H7 (cell line): ENCODE results near the gene EXOG. TPM values are rescaled to one million over a fixed set of nuclear protein-coding genes. Genes with fewer than 3 reads are reported as not detected.
A peak's percentile ranks its signal among the peaks of the same experiment; 100 is the strongest.

Experiments
- DNase-seq: peaks from one replicate; pipeline ENCODE4 v3.0.0; 2012
- H3K27me3 ChIP-seq: 2 replicates; pipeline ENCODE4 v1.6.0; 2011; ENCODE audit warnings: mild to moderate bottlenecking, low read length; ENCODE audit not compliant: control insufficient read depth, insufficient read depth
- H3K36me3 ChIP-seq: replicated peaks from 2 replicates; pipeline ENCODE4 v1.5.1; 2011; ENCODE audit warnings: low read length; ENCODE audit not compliant: control insufficient read depth, insufficient read depth
- H3K4me3 ChIP-seq: 2 replicates; pipeline ENCODE4 v1.5.1; 2011; ENCODE audit warnings: low read depth, mild to moderate bottlenecking, control low read depth, low read length, moderate library complexity; ENCODE audit not compliant: insufficient read depth
- total RNA-seq: library from RNA; depleted of rRNA; stranded (reverse); fragments of >200 nt; shearing (Covaris generic); gene quantifications from 2 replicates; pipeline ENCODE4 v1.2.3, GENCODE V29; 2014

The EXOG gene
- total RNA-seq, 1 experiment from 2014 or later, result 3.5 TPM

DNA sequence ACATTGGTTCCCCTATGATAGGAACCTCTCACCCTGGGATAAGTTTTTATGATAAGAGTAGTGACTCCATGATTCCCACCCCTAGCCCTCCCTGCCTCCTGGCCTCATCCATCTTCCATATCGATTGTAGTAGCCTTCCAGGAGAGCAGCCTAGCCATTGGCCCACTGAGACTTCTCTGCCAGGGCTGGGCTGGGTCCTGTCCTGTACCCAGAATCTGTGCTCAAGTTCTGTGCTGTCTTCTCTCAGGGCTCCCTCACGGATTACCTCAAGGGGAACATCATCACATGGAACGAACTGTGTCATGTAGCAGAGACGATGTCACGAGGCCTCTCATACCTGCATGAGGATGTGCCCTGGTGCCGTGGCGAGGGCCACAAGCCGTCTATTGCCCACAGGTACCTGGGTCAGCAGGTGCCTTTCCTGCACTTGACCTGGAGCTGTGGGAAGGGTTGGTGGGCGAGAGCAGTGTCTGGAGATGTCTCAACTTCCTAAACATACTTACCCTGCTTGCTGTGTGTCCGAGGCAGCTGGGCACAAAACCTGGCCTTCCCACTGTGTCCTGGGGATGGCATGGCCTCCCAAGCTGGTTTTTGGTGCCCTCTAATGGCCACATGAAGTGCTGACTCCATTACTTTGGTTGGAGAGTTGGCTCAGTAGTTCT, 16.6 kb upstream of the EXOG start:
- Histone ChIP-seq H3K36me3 (peaks cover 45% of the 10 kb centered on the region), H3K27me3 (no peaks in the 10 kb centered on the region), H3K4me3 (no peak overlapping the region)
- peak; percentile 85 for DNase-seq

DNA sequence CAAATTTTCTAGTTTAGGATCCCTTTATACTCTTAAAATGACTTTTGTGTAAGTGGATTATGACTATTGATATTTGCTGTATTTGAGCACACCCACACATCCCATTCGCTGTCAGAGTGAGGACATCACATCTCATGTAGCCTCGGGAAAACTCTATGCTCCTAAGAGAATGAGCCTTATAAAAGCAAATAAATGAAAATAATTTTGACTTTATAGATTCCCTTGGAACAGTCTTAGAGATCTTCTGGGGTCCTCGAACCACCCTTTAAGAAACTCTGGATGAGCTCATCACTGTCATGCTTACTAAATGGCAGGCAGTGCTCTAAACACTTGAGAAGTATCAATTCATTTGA, 16.1 kb upstream of the EXOG start:
- Histone ChIP-seq H3K36me3 (peaks cover 45% of the 10 kb centered on the region), H3K4me3 (no peak overlapping the region), H3K27me3 (no peaks in the 10 kb centered on the region)
- DNase-seq, result no peak

DNA sequence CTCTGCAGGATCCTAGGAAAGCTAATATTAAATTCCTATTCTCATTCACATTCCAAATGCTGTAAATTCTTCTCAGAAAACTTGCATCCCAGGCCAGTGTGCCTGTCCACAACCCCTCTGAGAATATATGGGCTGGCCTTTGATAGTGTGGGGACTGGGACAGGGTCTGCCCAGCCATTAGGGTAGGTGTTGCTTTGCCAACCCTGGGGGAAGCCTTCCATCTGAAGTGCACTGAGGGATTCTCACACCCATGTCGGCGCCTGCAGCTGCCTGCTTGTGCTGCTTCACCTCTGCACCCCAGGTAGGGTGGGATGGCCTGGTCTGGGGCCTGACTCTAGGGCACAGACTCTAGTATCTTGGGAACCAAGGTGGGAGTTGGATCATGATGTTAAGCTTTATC, 15.2 kb upstream of the EXOG start:
- H3K36me3 ChIP-seq, result peaks cover 46% of the 10 kb centered on the region

DNA sequence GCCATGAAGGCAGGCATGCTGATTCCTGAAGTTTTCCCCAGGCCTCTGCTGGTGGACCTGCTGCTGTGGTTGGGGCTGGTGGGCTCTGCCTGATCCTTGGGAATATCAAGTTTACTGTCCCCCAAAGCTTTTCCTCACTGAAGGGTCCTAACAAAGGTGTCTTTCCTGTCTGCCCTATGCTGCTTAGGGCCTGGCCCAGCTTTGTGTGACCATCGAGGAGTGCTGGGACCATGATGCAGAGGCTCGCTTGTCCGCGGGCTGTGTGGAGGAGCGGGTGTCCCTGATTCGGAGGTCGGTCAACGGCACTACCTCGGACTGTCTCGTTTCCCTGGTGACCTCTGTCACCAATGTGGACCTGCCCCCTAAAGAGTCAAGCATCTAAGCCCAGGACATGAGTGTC, 13.2 kb upstream of the EXOG start:
- Histone ChIP-seq H3K4me3 (no peak overlapping the region), H3K36me3 (peaks cover 45% of the 10 kb centered on the region), H3K27me3 (no peaks in the 10 kb centered on the region)
- DNase-seq, result no peak

More for the DNA sequence above, 15.2 kb upstream of the EXOG start:
- no peak for DNase-seq
- H3K27me3 ChIP-seq, result no peaks in the 10 kb centered on the region
- no peak overlapping the region for H3K4me3 ChIP-seq

DNA sequence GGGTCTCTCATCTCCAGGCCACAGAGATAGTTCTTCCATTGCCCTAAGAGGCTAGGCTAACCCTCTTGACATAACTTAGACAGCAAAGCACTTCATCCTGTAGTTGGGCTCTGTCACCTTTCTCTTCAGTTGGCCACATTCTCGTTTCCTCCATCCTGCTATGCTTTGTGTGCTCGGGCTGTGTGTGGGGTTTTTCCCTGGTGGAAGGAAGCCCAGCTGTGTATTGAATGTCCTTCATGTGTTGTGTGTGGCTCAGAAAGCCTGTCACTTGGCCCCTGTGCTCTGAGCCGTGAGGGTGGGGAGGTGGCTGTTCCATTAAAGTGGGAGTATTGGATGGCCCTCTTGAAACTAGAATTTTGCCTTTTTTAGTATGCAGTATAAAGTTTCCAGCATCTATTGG, 8.8 kb upstream of the EXOG start:
- no peak for DNase-seq
- Histone ChIP-seq H3K27me3 (no peaks in the 10 kb centered on the region), H3K36me3 (peaks cover 15% of the 10 kb centered on the region), H3K4me3 (no peak overlapping the region)

DNA sequence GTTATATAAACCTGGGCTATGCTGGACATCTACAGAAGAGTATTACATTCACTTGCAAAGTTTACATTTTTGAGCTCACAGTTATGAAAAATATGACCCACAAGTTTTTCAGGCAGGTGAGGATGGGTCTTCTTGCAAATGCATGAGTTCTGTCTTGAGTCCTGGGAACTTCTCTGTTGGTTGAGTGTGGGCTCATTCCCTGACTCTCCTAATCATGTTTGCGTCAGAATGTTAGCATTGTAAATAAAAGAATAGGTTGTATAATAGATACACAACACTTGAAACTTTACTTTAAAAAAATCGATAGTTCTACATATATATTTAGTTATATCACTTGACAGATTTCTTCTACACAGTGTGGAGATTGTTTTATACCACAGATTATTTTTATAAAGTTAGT, 7.2 kb upstream of the EXOG start:
- DNase-seq, result no peak
- no peak overlapping the region for H3K4me3 ChIP-seq
- peaks cover 4% of the 10 kb centered on the region for H3K36me3 ChIP-seq
- no peaks in the 10 kb centered on the region for H3K27me3 ChIP-seq

DNA sequence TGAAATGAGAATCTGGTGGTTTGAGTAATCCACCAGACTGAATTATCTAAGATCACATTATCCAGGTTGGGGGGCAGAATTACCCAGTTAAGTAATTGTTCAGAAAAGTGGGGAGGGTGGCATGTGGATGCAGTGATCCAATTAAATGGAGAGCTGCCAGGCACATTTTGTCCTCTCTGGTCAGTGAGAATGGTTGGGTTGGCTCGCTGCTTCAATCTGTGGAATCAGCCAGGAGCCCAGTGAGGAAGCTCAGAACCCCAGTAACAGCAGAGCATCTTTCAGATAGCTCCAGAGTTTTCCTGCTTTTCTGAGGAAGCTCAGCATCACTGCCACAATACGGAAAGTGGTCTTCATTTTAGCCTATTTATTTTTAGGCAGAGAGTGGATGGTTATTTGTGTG, 6.4 kb upstream of the EXOG start:
- no peak for DNase-seq
- Histone ChIP-seq H3K4me3 (no peak overlapping the region), H3K36me3 (peaks cover 3% of the 10 kb centered on the region), H3K27me3 (no peaks in the 10 kb centered on the region)

DNA sequence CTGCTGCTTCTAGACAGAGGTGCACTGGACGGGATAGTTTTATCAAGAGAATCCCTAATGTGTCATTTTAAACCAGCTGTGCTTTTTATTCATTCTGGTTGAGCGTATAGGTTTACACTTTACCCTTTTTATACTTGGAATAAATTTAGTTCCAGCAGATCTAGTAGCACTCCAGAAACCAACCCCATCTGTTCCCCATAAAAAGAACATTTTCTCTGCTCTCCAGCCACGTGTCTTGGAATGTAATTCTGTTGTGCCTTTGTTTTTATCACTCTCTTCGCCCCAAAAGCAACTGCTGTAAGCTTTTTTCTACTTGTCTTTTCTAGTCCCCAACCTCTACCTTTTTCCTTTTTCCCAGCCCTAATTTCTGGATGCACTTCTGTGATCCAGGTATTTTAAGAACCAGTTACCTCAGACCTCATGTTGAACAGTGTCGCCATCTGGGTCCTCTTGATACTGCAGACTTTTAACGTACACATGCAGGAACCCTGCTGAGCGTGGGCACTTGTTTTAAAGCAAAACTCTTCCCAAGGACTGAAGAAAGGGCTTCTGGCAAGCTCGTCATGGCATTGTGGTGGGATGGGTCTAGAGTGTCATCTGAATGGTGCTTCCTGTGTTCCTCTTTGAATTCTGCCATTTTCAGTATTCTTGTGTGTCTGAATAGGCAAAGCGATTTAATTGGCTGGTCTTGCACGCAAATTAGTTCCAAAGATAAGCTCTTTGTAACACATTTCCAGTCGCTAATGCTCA, 5.7 kb upstream of the EXOG start:
- H3K27me3 ChIP-seq, result no peaks in the 10 kb centered on the region
- peaks cover 1% of the 10 kb centered on the region for H3K36me3 ChIP-seq
- H3K4me3 ChIP-seq, result no peak overlapping the region
- DNase-seq, result no peak

DNA sequence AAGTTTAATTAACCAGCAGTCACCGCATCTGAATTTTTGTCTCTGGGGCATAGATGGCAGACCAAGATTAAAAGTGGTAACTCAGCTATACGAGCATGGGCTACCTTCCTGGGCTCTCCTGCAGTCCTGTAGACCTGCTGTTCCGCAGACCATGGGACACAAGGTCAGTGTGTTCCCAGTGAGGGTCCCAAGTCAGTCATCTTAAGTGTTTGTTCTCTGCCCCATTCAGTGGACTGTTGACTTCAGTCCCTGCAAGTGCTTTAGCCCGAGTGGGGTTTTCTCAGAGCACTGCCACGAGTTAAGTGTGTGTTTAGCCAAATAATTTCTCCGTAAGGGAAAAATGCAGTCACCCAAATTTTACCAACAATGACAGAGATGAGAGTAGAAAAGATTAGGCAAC, 4.9 kb upstream of the EXOG start:
- no peak for DNase-seq

DNA sequence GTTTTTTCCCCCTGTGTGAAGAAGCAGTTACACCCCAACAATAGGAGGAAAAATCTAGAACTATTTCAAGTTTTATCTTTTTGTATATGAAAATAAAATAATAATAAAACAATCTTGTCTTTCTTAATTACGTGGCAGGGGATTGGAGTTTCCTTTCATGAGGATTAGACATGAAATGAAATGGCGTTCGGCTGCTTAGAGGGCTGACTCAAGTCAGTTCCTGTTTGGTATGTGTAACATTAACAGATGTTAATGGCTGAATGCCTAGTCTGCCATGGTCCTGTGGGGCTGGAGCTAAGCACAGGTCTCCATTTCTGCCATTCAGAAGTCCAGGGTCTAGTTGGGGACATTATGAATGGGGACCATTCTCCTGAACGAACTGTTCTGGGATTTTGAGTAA, 3.1 kb upstream of the EXOG start:
- no peak for DNase-seq
- no peak overlapping the region for H3K4me3 ChIP-seq
- H3K36me3 ChIP-seq, result no peaks in the 10 kb centered on the region; the same call in 1 of the 2 replicates
- no peaks in the 10 kb centered on the region for H3K27me3 ChIP-seq

More for the DNA sequence above, 4.9 kb upstream of the EXOG start:
- Histone ChIP-seq H3K36me3 (peaks cover 1% of the 10 kb centered on the region), H3K27me3 (no peaks in the 10 kb centered on the region), H3K4me3 (no peak overlapping the region)

DNA sequence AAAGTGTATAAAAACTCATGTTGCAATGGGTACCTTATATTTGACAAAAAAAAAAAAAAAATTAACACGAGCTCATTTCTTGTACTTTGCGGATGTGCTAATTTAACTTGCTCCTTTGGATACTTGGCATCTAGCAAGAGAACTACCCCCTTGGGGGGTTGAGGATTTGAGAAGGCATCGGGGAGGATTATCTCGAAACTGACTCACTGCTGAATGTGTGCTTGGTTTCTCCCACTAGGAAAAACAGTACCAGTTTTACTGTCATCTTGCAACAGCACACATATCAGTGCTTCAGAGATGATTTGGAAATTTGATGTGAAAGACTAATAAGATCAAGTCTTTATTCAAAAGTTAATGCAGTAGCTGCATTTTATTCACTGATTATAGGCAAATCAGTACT, 891 bp downstream of the EXOG start:
- no peaks in the 10 kb centered on the region for H3K27me3 ChIP-seq
- DNase-seq, result peak; percentile 45
- peaks cover 1% of the 10 kb centered on the region; the same call in 1 of the 2 replicates for H3K36me3 ChIP-seq
- peak overlapping the region; percentile 64 for H3K4me3 ChIP-seq

DNA sequence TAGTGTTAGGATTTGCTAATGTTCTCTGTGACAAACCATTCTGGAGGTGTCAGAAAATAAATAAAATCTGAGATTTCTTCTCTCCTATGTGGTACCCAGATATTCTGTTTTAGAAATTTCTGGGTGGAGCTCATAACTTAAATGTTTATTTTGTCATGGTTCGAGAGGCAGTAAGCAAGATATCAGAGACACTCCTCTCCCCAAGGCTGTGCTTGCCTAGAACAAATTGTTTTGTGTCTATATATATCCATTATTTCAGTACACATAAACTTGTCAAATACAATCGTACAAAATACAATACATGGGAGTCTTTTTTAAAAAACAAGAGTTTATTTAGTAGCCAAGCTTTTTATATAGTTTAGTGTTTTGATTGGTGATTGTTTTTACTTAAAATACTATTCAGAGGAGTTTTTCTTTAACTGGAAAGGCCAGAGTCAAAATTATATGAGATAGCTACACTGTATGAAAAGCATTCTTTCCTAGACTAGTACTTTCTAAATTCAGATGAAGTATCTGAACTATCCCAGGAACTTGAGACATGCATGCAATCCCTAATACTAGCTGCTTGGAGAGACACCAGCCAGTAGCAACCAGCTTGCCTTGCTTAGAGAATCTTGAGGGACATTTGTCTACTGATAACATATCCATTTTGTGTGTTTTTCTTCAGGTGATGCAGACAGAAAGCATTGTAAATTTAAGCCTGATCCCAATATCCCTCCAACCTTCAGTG, 4.7 kb downstream of the EXOG start:
- DNase-seq, result no peak
- no peak overlapping the region for H3K4me3 ChIP-seq
- peaks cover 1% of the 10 kb centered on the region; the same call in 1 of the 2 replicates for H3K36me3 ChIP-seq
- no peaks in the 10 kb centered on the region for H3K27me3 ChIP-seq

DNA sequence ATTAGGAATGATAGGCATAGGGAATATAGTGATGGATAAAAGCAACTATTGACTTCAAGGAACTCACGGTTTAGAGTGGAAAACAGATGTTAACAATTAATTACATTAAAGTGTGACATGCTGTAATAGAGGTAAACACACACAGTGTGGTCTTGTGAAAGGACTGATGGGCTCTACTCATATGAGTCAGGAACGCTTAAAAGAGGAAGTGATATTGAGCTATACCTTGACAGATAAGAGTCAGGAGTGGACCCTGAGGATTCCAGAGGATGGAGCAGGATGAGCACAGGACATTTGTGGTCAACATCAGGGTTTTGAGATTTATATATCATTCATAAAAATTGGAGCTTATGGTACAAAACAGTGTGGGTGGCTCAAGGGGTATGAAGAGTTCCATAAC, 11.0 kb downstream of the EXOG start:
- no peak for DNase-seq
- no peaks in the 10 kb centered on the region for H3K27me3 ChIP-seq
- H3K4me3 ChIP-seq, result no peak overlapping the region
- H3K36me3 ChIP-seq, result no peaks in the 10 kb centered on the region; the same call in 1 of the 2 replicates

DNA sequence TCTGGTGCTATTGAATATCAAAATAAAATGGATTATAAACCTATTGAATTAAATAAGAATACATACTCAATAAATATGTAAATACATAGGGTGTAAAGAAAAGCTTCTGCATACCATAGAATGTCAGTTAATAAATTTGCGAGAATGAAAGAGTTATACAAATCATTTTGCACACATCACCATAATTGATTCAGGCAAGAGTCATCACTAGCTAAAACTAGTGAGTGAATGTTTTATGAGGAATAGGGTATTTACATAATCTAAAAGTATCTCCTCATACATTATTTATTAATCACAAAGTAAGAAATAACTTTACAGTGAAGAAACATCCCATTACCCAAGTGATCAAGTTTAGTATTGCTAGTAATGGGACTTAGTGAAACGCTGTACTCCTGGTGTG, 13.6 kb downstream of the EXOG start:
- Histone ChIP-seq H3K36me3 (no peaks in the 10 kb centered on the region; the same call in 1 of the 2 replicates), H3K4me3 (no peak overlapping the region), H3K27me3 (no peaks in the 10 kb centered on the region)
- DNase-seq, result no peak

DNA sequence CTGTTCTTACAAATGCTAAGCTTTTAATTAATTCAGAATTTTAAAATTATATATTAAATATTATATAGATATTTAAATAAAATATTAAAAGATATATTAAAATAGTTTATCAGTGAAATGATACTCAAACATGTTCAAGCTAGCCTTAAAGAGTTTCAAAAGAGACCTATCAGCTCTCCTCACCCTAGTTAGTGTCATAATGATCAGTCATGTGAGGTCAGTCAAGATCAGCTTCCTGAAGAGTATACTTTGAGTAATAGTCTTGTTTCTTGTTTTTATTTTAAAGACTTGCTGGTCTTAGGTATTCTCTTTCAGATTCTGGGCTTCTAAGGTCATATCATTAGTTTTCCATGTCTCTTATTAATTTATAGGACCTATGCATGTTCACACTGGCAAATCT, 14.5 kb downstream of the EXOG start:
- peaks cover 2% of the 10 kb centered on the region; the same call in 1 of the 2 replicates for H3K36me3 ChIP-seq
- no peak overlapping the region for H3K4me3 ChIP-seq
- DNase-seq, result no peak
- no peaks in the 10 kb centered on the region for H3K27me3 ChIP-seq
